Measurements from ENCODE around the gene PANX2.
A peak's percentile ranks its signal among the peaks of the same experiment; 100 is the strongest.
"Not testable (repeated sequence)": the region's sequence is repeated elsewhere in the genome, so short reads cannot be mapped to it uniquely, and the experiment has no call there.

PANX2 gene

DNA sequence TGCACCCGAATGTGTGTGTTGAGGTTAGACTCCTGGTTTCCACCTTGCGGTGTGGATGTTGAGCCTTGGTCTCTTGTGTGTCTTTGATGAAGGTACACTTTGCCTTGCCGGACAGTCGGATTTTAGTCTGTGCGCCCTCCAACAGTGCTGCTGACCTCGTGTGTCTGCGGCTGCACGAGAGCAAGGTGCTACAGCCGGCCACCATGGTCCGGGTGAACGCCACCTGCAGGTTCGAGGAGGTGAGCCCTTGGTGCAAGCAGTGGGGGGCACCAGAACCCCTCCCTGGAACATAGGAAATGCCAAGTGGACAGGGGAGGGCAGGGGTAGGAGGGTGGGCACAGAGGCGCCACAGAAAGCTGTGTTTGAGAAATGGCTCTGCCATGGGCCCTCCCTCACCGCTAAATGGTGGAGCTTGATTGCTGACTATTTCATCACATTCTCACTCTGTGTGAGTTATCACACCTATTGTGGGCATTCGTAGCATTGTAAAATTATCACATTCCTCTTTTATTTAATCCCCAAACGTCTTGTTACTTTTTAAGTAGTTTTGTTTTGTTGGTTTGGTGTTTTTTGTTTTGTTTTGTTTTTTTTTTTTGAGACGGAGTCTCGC, 26.4 kb upstream of the PANX2 start:
- H3K4me1 ChIP-seq (ENCODE audit: control insufficient read depth in 1 of 2, insufficient read depth in 1 of 2, low read depth in 1 of 2, low read length in 1 of 2), result peaks cover 39 to 43% of the 10 kb centered on the region in 2 experiments
- H3K27me3 ChIP-seq, result no peaks in the 10 kb centered on the region
- H3K9me3 ChIP-seq, result no peaks in the 10 kb centered on the region
- TF ChIP-seq, protein P1, sequence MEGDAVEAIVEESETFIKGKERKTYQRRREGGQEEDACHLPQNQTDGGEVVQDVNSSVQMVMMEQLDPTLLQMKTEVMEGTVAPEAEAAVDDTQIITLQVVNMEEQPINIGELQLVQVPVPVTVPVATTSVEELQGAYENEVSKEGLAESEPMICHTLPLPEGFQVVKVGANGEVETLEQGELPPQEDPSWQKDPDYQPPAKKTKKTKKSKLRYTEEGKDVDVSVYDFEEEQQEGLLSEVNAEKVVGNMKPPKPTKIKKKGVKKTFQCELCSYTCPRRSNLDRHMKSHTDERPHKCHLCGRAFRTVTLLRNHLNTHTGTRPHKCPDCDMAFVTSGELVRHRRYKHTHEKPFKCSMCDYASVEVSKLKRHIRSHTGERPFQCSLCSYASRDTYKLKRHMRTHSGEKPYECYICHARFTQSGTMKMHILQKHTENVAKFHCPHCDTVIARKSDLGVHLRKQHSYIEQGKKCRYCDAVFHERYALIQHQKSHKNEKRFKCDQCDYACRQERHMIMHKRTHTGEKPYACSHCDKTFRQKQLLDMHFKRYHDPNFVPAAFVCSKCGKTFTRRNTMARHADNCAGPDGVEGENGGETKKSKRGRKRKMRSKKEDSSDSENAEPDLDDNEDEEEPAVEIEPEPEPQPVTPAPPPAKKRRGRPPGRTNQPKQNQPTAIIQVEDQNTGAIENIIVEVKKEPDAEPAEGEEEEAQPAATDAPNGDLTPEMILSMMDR (IDR thresholded peaks at IDR 0.05), result no peak
- no peaks in the 10 kb centered on the region for H3K36me3 ChIP-seq
- no peak overlapping the region for H3K27ac ChIP-seq
- H3K4me3 ChIP-seq (ENCODE audit: low read depth in 1 of 2, low read length in 1 of 2), result no peak overlapping the region

DNA sequence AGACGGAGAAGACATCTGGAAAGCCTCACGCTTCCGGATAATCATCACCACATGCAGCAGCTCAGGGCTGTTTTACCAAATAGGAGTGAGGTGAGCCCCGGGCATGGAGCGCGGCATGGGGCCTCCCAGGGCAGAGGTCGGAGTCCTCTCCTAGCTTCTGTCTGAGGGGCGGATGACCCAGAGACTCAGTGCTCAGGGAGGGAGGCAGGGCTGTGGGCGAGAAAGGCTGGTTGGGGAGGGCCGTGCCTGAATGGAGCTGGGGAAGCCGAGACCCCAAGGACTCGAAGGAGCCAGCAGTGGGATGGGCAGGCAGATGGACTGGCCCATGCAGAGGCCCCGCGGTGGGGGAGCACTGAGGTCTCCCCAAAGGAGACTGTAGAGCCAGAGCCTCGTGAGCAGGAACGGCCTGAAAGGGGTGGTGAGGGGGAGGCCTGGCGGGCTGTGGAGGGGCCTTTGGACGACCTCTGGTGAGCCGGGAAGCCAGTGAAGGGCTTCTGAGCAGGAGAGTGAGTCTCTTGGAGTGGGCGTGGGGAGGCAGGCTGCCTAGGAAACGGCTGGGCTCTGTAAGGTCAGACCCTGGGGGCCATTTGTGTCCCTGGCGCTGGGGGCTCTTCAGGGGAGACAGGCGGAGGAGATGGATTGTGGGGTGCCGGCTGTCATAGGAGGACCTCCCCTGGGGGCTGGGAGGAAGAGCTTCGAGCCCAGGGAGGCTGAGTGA, 24.7 kb upstream of the PANX2 start:
- H3K9me3 ChIP-seq, result no peaks in the 10 kb centered on the region
- no peaks in the 10 kb centered on the region for H3K27me3 ChIP-seq
- peaks cover 44 to 47% of the 10 kb centered on the region in 2 experiments for H3K4me1 ChIP-seq (ENCODE audit: control insufficient read depth in 1 of 2, insufficient read depth in 1 of 2, low read depth in 1 of 2, low read length in 1 of 2)
- no peaks in the 10 kb centered on the region for H3K36me3 ChIP-seq
- no peak overlapping the region for H3K27ac ChIP-seq
- no peak overlapping the region for H3K4me3 ChIP-seq (ENCODE audit: low read depth in 1 of 2, low read length in 1 of 2)
- TF ChIP-seq, protein P1 (IDR thresholded peaks at IDR 0.05), result no peak

DNA sequence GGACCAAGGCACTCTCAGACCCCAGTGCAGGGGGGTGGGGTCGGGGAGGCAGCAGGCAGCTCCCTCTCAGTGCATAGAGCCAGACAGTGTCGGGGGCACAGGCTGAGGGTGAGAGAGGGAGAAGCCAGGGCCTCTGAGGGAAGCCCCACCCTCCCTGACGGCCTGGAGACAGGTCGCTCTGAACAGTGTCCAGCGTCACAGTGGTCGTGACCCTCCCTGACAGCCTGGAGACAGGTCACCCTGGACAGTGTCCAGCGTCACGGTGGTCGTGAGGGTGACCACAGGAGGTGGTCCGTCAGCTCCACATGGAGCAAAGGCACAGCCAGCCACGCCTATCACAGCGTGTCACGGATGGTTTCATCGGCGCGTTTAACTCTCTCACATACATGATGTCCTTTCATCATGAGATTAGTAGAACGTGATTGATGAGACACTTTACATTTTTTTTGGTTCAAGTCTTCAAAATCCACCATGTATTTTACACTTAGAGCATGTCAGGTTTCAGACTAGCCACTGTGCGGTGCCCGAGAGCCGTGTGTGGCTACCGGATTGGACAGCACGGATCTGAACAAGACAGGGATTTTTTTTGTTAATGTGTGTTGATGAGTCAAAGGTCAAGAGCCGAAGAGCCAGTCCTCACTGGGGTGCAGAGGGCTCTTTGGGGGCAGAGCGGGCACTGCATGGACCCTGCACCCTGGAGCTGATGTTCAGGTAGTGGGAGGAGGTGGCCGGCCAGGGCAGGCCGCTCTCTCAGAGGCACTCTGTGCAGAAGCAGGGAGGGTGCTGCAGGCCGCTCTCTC, 23.9 kb upstream of the PANX2 start:
- no peaks in the 10 kb centered on the region for H3K27me3 ChIP-seq
- TF ChIP-seq, protein P1 (IDR thresholded peaks at IDR 0.05), result no peak
- H3K27ac ChIP-seq, result peak overlapping the region; percentile 4
- H3K4me1 ChIP-seq (ENCODE audit: control insufficient read depth in 1 of 2, insufficient read depth in 1 of 2, low read depth in 1 of 2, low read length in 1 of 2), result peaks cover 44 to 47% of the 10 kb centered on the region in 2 experiments
- H3K4me3 ChIP-seq (ENCODE audit: low read depth in 1 of 2, low read length in 1 of 2), result no peak overlapping the region
- no peaks in the 10 kb centered on the region for H3K36me3 ChIP-seq
- no peaks in the 10 kb centered on the region for H3K9me3 ChIP-seq

DNA sequence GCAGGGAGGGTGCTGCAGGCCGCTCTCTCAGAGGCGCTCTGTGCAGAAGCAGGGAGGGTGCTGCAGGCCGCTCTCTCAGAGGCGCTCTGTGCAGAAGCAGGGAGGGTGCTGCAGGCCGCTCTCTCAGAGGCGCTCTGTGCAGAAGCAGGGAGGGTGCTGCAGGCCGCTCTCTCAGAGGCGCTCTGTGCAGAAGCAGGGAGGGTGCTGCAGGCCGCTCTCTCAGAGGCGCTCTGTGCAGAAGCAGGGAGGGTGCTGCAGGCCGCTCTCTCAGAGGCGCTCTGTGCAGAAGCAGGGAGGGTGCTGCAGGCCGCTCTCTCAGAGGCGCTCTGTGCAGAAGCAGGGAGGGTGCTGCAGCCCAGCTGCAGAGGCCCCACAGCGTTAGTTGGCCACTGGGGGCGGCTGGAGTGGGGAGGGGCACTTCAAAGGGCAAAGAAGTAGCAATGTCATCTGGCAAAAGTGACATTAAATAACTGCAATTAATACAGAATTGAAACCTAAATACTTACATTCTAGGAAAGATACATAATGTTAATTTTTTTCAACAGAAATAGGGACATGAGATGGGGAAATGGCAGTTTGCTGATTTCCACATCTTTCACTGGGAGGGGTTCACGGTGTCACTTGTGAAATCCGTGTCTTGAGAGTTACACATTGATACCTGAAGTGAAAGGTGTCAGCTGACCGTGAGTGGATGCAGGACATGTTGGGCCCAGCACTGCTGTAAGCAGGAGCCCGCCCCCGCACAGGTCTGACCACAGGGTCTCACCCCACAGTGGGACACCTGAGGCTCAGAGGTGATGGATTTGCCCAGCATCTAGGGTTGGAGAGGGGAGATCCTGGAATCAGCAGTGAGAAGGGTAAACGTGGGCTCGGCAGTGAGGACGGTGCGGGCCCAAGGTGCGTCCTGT, 23.0 kb upstream of the PANX2 start:
- peak overlapping the region; percentile 71 for H3K27ac ChIP-seq
- not testable (repeated sequence) for H3K27me3 ChIP-seq; H3K4me3 ChIP-seq (ENCODE audit: low read depth in 1 of 2, low read length in 1 of 2); H3K36me3 ChIP-seq; H3K9me3 ChIP-seq
- peaks cover 44 to 47% of the 10 kb centered on the region in 2 experiments for H3K4me1 ChIP-seq (ENCODE audit: control insufficient read depth in 1 of 2, insufficient read depth in 1 of 2, low read depth in 1 of 2, low read length in 1 of 2)

DNA sequence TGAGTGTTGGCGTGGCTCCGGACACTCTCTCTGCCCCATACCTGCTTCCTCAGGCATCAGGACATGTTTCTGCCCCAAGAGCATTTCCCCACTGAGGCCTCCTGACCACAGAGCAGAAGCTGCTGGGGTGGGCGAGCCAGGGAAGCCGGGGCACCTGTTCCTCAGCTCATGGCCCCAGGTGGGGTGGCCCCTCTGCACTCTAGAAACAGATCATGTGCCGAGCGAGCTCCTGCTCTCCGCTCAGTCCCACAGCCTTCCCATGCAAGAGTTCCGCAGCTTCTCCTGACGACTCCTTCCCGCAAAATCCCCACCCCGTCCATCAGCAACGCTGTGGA, 22.4 kb upstream of the PANX2 start:
- no peaks in the 10 kb centered on the region for H3K9me3 ChIP-seq
- peak overlapping the region; percentile 71 for H3K27ac ChIP-seq
- H3K27me3 ChIP-seq, result no peaks in the 10 kb centered on the region
- H3K4me1 ChIP-seq (ENCODE audit: control insufficient read depth in 1 of 2, insufficient read depth in 1 of 2, low read depth in 1 of 2, low read length in 1 of 2), result peaks cover 40 to 41% of the 10 kb centered on the region in 2 experiments
- H3K4me3 ChIP-seq (ENCODE audit: low read depth in 1 of 2, low read length in 1 of 2), result no peak overlapping the region
- H3K36me3 ChIP-seq, result no peaks in the 10 kb centered on the region
- TF ChIP-seq, protein P1 (IDR thresholded peaks at IDR 0.05), result no peak
